ENCODE results near the gene GRPEL1. TPM values are rescaled to one million over a fixed set of nuclear protein-coding genes. Genes with fewer than 3 reads are reported as not detected.

Gene GRPEL1
- total and polyA plus RNA-seq, 2 of the 8 experiments (the other 6 are each of a cell fraction or from before 2014, with no cell fraction given): 13.5 to 39.9 TPM

DNA sequence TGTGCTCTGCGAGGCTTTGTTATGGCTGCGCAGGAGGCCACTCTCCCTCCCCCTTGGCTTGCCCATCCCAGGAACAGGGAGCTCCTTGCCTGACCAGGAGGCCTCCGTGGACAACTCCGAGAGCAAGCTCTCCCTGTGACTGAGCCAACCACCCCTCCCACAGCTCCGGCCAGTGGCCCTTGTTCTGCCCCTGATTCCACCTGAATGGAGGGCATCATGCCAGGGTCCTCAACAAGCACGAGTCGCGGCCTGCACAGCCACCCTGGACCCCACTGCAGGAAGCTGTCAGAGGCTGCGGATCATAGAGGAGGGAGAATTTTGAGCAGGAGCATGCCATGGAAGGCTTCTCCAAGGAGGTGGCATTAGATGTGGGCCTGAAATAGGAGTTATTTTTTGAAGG lies 44.8 kb upstream of the GRPEL1 start:
- no peak overlapping the region for H2BK5ac ChIP-seq (ENCODE audit: low read depth, low read length)
- TF ChIP-seq CEBPB (IDR thresholded peaks at IDR 0.05; ENCODE audit: low read depth, low read length) (no peak), NRF1 (IDR thresholded peaks at IDR 0.05; ENCODE audit: low read depth, low read length) (no peak), SUZ12 (IDR thresholded peaks at IDR 0.05; ENCODE audit: low read length) (no peak), GTF2F1 (IDR thresholded peaks at IDR 0.05; ENCODE audit: borderline replicate concordance, low read depth, low read length) (no peak), EGR1 (IDR thresholded peaks at IDR 0.05; ENCODE audit: borderline replicate concordance, low read depth, low read length) (no peak), NANOG (IDR thresholded peaks at IDR 0.05; ENCODE audit: insufficient read depth, low read depth, low read length, poor library complexity, severe bottlenecking) (no peak), SAP30 (IDR thresholded peaks at IDR 0.05; ENCODE audit: insufficient read depth, insufficient replicate concordance, low read length) (no peak)
- TF ChIP-seq, protein P1, sequence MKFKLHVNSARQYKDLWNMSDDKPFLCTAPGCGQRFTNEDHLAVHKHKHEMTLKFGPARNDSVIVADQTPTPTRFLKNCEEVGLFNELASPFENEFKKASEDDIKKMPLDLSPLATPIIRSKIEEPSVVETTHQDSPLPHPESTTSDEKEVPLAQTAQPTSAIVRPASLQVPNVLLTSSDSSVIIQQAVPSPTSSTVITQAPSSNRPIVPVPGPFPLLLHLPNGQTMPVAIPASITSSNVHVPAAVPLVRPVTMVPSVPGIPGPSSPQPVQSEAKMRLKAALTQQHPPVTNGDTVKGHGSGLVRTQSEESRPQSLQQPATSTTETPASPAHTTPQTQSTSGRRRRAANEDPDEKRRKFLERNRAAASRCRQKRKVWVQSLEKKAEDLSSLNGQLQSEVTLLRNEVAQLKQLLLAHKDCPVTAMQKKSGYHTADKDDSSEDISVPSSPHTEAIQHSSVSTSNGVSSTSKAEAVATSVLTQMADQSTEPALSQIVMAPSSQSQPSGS (IDR thresholded peaks at IDR 0.05; ENCODE audit: low read length): no peak
- H3K56ac ChIP-seq (replicated peaks; ENCODE audit: insufficient read length, low read depth, low read length): no peak overlapping the region
- H4K8ac ChIP-seq (ENCODE audit: extremely low read depth, insufficient read depth, low read length): no peak overlapping the region
- H3K14ac ChIP-seq (ENCODE audit: insufficient read length): no peak overlapping the region
- H3K9me3 ChIP-seq (ENCODE audit: insufficient read depth in 2 of 2, low read depth in 1 of 2, low read length in 1 of 2): peaks cover 0 to 4% of the 10 kb centered on the region in 2 experiments; a peak in 1 of 4 replicates
- DNase-seq (ENCODE audit: low read depth in 1 of 2, low spot score in 2 of 2) (no peak), FAIRE-seq (no peak)
- H3K27ac ChIP-seq (ENCODE audit: low read depth, low read length): no peak overlapping the region
- H2AFZ ChIP-seq (ENCODE audit: low read length): no peak overlapping the region
- no peak overlapping the region for H3K18ac ChIP-seq (ENCODE audit: extremely low read depth, low read length)
- no peaks in the 10 kb centered on the region; a peak in 2 of 7 replicates for H3K27me3 ChIP-seq (replicated peaks in 1 of 4; ENCODE audit: control insufficient read depth in 3 of 4, extremely low read depth in 1 of 4, insufficient read depth in 3 of 4, low read length in 3 of 4)
- H2BK120ac ChIP-seq (replicated peaks; ENCODE audit: low read depth, low read length): no peak overlapping the region
- no peaks in the 10 kb centered on the region for H3K79me1 ChIP-seq (ENCODE audit: low read depth, low read length)
- POLR2A ChIA-PET (ENCODE audit: partially characterized antibody): no interaction called here
- CTCF ChIA-PET (ENCODE audit: partially characterized antibody): interaction anchor here (0.6 kb wide), 1 partner anchor 17 kb away, joined by 3 read pairs; no protein-coding TSS in a partner anchor
- no peaks in the 10 kb centered on the region for H3K36me3 ChIP-seq (ENCODE audit: control insufficient read depth in 2 of 4, insufficient read depth in 4 of 4, low read length in 3 of 4)
- no peak overlapping the region for H4K91ac ChIP-seq (replicated peaks; ENCODE audit: insufficient read length, low read length)
- WGBS, 2 experiments (ENCODE audit: extremely low coverage in 1 of 2, insufficient coverage in 1 of 2, insufficient read length in 1 of 2, insufficient replicate concordance in 2 of 2, low coverage in 1 of 2, low lambda C conversion rate in 2 of 2, missing lambda C conversion rate in 1 of 2): 87% methylated on average over 9 of the region's 9 CpGs; no CpG with 5 or more reads in 1 of the 2 experiments
- no peaks in the 10 kb centered on the region for H4K20me1 ChIP-seq (replicated peaks in 1 of 2; ENCODE audit: control insufficient read depth in 1 of 2, insufficient read depth in 2 of 2, low read length in 2 of 2)
- no peaks in the 10 kb centered on the region for H3K79me2 ChIP-seq (ENCODE audit: control insufficient read depth in 1 of 2, insufficient read depth in 2 of 2, low read length in 2 of 2)
- no peak overlapping the region for H2AK5ac ChIP-seq (ENCODE audit: low read depth, low read length)
- no peak overlapping the region for H3K23ac ChIP-seq (ENCODE audit: insufficient read length)
- H2BK15ac ChIP-seq (ENCODE audit: low read length): no peak overlapping the region
- H3K4ac ChIP-seq (replicated peaks; ENCODE audit: insufficient read length, low read depth, low read length): no peak overlapping the region
- H4K5ac ChIP-seq (ENCODE audit: insufficient read length, low read depth, low read length): no peak overlapping the region
- no peak overlapping the region for H3K9ac ChIP-seq (replicated peaks in 1 of 4; ENCODE audit: extremely low read depth in 1 of 4, low read depth in 3 of 4, low read length in 3 of 4)
- no peak overlapping the region for H3K4me2 ChIP-seq (ENCODE audit: insufficient read depth in 1 of 2, low read depth in 2 of 2, low read length in 2 of 2)
- H2BK20ac ChIP-seq (ENCODE audit: low read length): no peak overlapping the region
- no peaks in the 10 kb centered on the region for H3K4me1 ChIP-seq (replicated peaks in 1 of 4; ENCODE audit: control insufficient read depth in 3 of 4, insufficient read depth in 4 of 4, low read length in 3 of 4)
- H2BK12ac ChIP-seq (ENCODE audit: low read depth, low read length): no peak overlapping the region
- H3K23me2 ChIP-seq (ENCODE audit: low read depth, low read length): no peaks in the 10 kb centered on the region
- H3K4me3 ChIP-seq (ENCODE audit: extremely low read depth in 1 of 4, insufficient read depth in 2 of 4, low read depth in 3 of 4, low read length in 4 of 4): no peak overlapping the region
